Measurements from ENCODE around the gene C17orf67.

DNA sequence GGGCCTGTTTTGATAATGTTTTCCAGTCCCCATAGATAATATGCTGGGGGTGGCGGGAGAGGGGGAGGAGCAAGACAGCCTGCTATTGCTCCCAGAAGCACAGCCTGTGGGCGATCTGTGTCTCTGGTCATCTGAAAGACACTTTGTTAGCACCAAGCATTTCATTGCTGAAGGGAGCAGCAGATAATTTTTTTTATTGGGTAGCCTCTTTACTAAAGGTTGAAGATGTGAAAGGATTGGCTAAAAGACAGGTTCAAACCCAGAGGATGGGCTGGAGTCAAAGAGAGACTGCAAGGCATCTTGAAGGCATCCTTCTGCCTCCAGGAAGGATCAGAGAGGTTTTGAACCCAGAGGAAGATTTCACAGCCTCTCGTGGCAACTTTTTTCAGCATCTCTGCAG is 60.6 kb downstream of the C17orf67 start:
- TF ChIP-seq, protein P1, sequence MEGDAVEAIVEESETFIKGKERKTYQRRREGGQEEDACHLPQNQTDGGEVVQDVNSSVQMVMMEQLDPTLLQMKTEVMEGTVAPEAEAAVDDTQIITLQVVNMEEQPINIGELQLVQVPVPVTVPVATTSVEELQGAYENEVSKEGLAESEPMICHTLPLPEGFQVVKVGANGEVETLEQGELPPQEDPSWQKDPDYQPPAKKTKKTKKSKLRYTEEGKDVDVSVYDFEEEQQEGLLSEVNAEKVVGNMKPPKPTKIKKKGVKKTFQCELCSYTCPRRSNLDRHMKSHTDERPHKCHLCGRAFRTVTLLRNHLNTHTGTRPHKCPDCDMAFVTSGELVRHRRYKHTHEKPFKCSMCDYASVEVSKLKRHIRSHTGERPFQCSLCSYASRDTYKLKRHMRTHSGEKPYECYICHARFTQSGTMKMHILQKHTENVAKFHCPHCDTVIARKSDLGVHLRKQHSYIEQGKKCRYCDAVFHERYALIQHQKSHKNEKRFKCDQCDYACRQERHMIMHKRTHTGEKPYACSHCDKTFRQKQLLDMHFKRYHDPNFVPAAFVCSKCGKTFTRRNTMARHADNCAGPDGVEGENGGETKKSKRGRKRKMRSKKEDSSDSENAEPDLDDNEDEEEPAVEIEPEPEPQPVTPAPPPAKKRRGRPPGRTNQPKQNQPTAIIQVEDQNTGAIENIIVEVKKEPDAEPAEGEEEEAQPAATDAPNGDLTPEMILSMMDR (IDR thresholded peaks at IDR 0.05; ENCODE audit: borderline replicate concordance, extremely low read depth, low read length, poor library complexity, severe bottlenecking): no peak
- no peak for TF ChIP-seq EZH2 (IDR thresholded peaks at IDR 0.05; ENCODE audit: borderline replicate concordance, low read depth, low read length, severe bottlenecking)
